ENCODE results near the gene CCDC188.

Gene CCDC188

GRCh38 chr22:20132686-20133246, 18.1 kb downstream of the CCDC188 start:
- Histone ChIP-seq H3K27ac (ENCODE audit: low read depth, low read length) (no peak overlapping the region), H4K20me1 (ENCODE audit: control insufficient read depth, insufficient read depth, low read depth, low read length) (peaks cover 6% of the 10 kb centered on the region; the same call in 1 of the 2 replicates), H3K9me3 (ENCODE audit: control insufficient read depth, insufficient read depth, low read length) (no peaks in the 10 kb centered on the region), H3F3A (ENCODE audit: control insufficient read depth, insufficient read depth) (peaks cover 12% of the 10 kb centered on the region), H3K4me1 (ENCODE audit: control insufficient read depth, low read length) (peaks cover 12% of the 10 kb centered on the region), H3K4me2 (ENCODE audit: low read length) (peak overlapping the region; percentile 44), H3K9me2 (replicated peaks; ENCODE audit: control insufficient read depth, low read length) (no peaks in the 10 kb centered on the region), H3K27me3 (ENCODE audit: control insufficient read depth, low read length) (peaks cover 24% of the 10 kb centered on the region), H3K36me3 (ENCODE audit: control insufficient read depth, low read length) (peaks cover 12% of the 10 kb centered on the region), H3K4me3 (ENCODE audit: low read length) (peak overlapping the region; percentile 54; the same call in 1 of the 2 replicates), H3K79me2 (ENCODE audit: control insufficient read depth, low read length) (no peaks in the 10 kb centered on the region)
- no peak for TF ChIP-seq CTCF (IDR thresholded peaks at IDR 0.05; ENCODE audit: low read depth, low read length, poor library complexity, severe bottlenecking)
- no peak for TF ChIP-seq EZH2phosphoT487 (IDR thresholded peaks at IDR 0.05; ENCODE audit: borderline replicate concordance, low read length)

- H3K27ac ChIP-seq (ENCODE audit: low read depth, low read length) = no peak overlapping the region
- H3K36me3 ChIP-seq (ENCODE audit: control insufficient read depth, low read length) = peaks cover 19% of the 10 kb centered on the region
- no peaks in the 10 kb centered on the region for H3K79me2 ChIP-seq (ENCODE audit: control insufficient read depth, low read length)
- H3K4me2 ChIP-seq (ENCODE audit: low read length) = peak overlapping the region; percentile 44
- TF ChIP-seq CTCF (IDR thresholded peaks at IDR 0.05; ENCODE audit: low read depth, low read length, poor library complexity, severe bottlenecking) (no peak), EZH2phosphoT487 (IDR thresholded peaks at IDR 0.05; ENCODE audit: borderline replicate concordance, low read length) (peak; percentile 86)
- H4K20me1 ChIP-seq (ENCODE audit: control insufficient read depth, insufficient read depth, low read depth, low read length) = peaks cover 3% of the 10 kb centered on the region; the same call in 1 of the 2 replicates
- no peaks in the 10 kb centered on the region for H3K9me2 ChIP-seq (replicated peaks; ENCODE audit: control insufficient read depth, low read length)
- peaks cover 24% of the 10 kb centered on the region for H3K27me3 ChIP-seq (ENCODE audit: control insufficient read depth, low read length)
- H3K4me1 ChIP-seq (ENCODE audit: control insufficient read depth, low read length) = peaks cover 9% of the 10 kb centered on the region; the same call in 1 of the 2 replicates
- no peaks in the 10 kb centered on the region for H3K9me3 ChIP-seq (ENCODE audit: control insufficient read depth, insufficient read depth, low read length)
- peaks cover 18% of the 10 kb centered on the region for H3F3A ChIP-seq (ENCODE audit: control insufficient read depth, insufficient read depth)
- H3K4me3 ChIP-seq (ENCODE audit: low read length) = peak overlapping the region; percentile 54
Observed at GRCh38 chr22:20131859-20132685, 18.8 kb downstream of the CCDC188 start.

GRCh38 chr22:20131597-20131858, 19.3 kb downstream of the CCDC188 start, which contains the start of gene ZDHHC8:
Gene ZDHHC8, plus strand, starts transcription at chr22:20131804. Its CDS starts 144 bp downstream, at chr22:20131948.
- peaks cover 3% of the 10 kb centered on the region; the same call in 1 of the 2 replicates for H4K20me1 ChIP-seq (ENCODE audit: control insufficient read depth, insufficient read depth, low read depth, low read length)
- no peaks in the 10 kb centered on the region for H3K79me2 ChIP-seq (ENCODE audit: control insufficient read depth, low read length)
- H3F3A ChIP-seq (ENCODE audit: control insufficient read depth, insufficient read depth) = peaks cover 23% of the 10 kb centered on the region
- peaks cover 9% of the 10 kb centered on the region; the same call in 1 of the 2 replicates for H3K4me1 ChIP-seq (ENCODE audit: control insufficient read depth, low read length)
- TF ChIP-seq EZH2phosphoT487 (IDR thresholded peaks at IDR 0.05; ENCODE audit: borderline replicate concordance, low read length) (no peak), CTCF (IDR thresholded peaks at IDR 0.05; ENCODE audit: low read depth, low read length, poor library complexity, severe bottlenecking) (no peak)
- H3K27me3 ChIP-seq (ENCODE audit: control insufficient read depth, low read length) = peaks cover 24% of the 10 kb centered on the region
- no peaks in the 10 kb centered on the region for H3K9me2 ChIP-seq (replicated peaks; ENCODE audit: control insufficient read depth, low read length)
- H3K9me3 ChIP-seq (ENCODE audit: control insufficient read depth, insufficient read depth, low read length) = no peaks in the 10 kb centered on the region
- peak within 1 kb of the TSS; percentile 67 for H3K4me3 ChIP-seq (ENCODE audit: low read length)
- peaks cover 24% of the 10 kb centered on the region for H3K36me3 ChIP-seq (ENCODE audit: control insufficient read depth, low read length)
- H3K4me2 ChIP-seq (ENCODE audit: low read length) = peak within 1 kb of the TSS; percentile 66
- H3K27ac ChIP-seq (ENCODE audit: low read depth, low read length) = no peak within 1 kb of the TSS

All from DOHH2 (cell line).